Measurements from ENCODE around the gene TTC6. TPM values are rescaled to one million over a fixed set of nuclear protein-coding genes. Genes with fewer than 3 reads are reported as not detected.
"Not testable (repeated sequence)": the region's sequence is repeated elsewhere in the genome, so short reads cannot be mapped to it uniquely, and the experiment has no call there.

Gene TTC6
- total RNA-seq (2012; rRNA removed): under 0.01 TPM in 2 replicates

- peak within 1 kb of the TSS; percentile 71 for H3K4me3 ChIP-seq (ENCODE audit: low read length)
- H3K9ac ChIP-seq (ENCODE audit: low read depth, low read length): peak within 1 kb of the TSS; percentile 11
- peaks cover 2% of the 10 kb centered on the region for H3K9me3 ChIP-seq (replicated peaks; ENCODE audit: low read length)
- no peaks in the 10 kb centered on the region for H3K36me3 ChIP-seq (ENCODE audit: insufficient read depth, low read length)
- peaks cover 87% of the 10 kb centered on the region for H3K27me3 ChIP-seq (ENCODE audit: control insufficient read depth, insufficient read depth, low read length)
- H3K4me1 ChIP-seq (ENCODE audit: control insufficient read depth, insufficient read depth, low read length): peaks cover 13% of the 10 kb centered on the region
- peak within 1 kb of the TSS; percentile 97 for H3K4me2 ChIP-seq (ENCODE audit: low read length)
Measured at GRCh38 chr14:37594971-37595808, at the start of gene TTC6, which contains the start of gene FOXA1. TTC6 (plus strand) TSS chr14:37595629; CDS start chr14:37622065, 26,436 bp downstream. FOXA1 (minus strand) TSS chr14:37595249; CDS start chr14:37594972, 277 bp downstream.

- H3K9me3 ChIP-seq (replicated peaks; ENCODE audit: low read length): no peaks in the 10 kb centered on the region
- H3K36me3 ChIP-seq (ENCODE audit: insufficient read depth, low read length): no peaks in the 10 kb centered on the region
- no peaks in the 10 kb centered on the region for H3K27me3 ChIP-seq (ENCODE audit: control insufficient read depth, insufficient read depth, low read length)
- no peak overlapping the region for H3K4me3 ChIP-seq (ENCODE audit: low read length)
- H3K4me2 ChIP-seq (ENCODE audit: low read length): no peak overlapping the region
- no peak overlapping the region for H3K9ac ChIP-seq (ENCODE audit: low read depth, low read length)
- H3K4me1 ChIP-seq (ENCODE audit: control insufficient read depth, insufficient read depth, low read length): peaks cover 3% of the 10 kb centered on the region
Measured at GRCh38 chr14:37546621-37547447, 48.6 kb upstream of the TTC6 start.

- H3K27me3 ChIP-seq (ENCODE audit: control insufficient read depth, insufficient read depth, low read length): no peaks in the 10 kb centered on the region
- H3K4me3 ChIP-seq (ENCODE audit: low read length): no peak overlapping the region
- peak overlapping the region; percentile 13 for H3K4me2 ChIP-seq (ENCODE audit: low read length)
- no peaks in the 10 kb centered on the region for H3K9me3 ChIP-seq (replicated peaks; ENCODE audit: low read length)
- H3K9ac ChIP-seq (ENCODE audit: low read depth, low read length): no peak overlapping the region
- H3K4me1 ChIP-seq (ENCODE audit: control insufficient read depth, insufficient read depth, low read length): peaks cover 3% of the 10 kb centered on the region
- H3K36me3 ChIP-seq (ENCODE audit: insufficient read depth, low read length): no peaks in the 10 kb centered on the region
Measured at GRCh38 chr14:37550511-37550910, 44.9 kb upstream of the TTC6 start.

GRCh38 chr14:37551119-37551518 is 44.3 kb upstream of the TTC6 start:
- H3K4me1 ChIP-seq (ENCODE audit: control insufficient read depth, insufficient read depth, low read length): peaks cover 3% of the 10 kb centered on the region
- no peaks in the 10 kb centered on the region for H3K9me3 ChIP-seq (replicated peaks; ENCODE audit: low read length)
- no peaks in the 10 kb centered on the region for H3K27me3 ChIP-seq (ENCODE audit: control insufficient read depth, insufficient read depth, low read length)
- H3K9ac ChIP-seq (ENCODE audit: low read depth, low read length): no peak overlapping the region
- H3K36me3 ChIP-seq (ENCODE audit: insufficient read depth, low read length): no peaks in the 10 kb centered on the region
- H3K4me3 ChIP-seq (ENCODE audit: low read length): no peak overlapping the region
- no peak overlapping the region for H3K4me2 ChIP-seq (ENCODE audit: low read length)

GRCh38 chr14:37553935-37554550 is 41.4 kb upstream of the TTC6 start:
- Histone ChIP-seq H3K36me3 (ENCODE audit: insufficient read depth, low read length) (no peaks in the 10 kb centered on the region), H3K27me3 (ENCODE audit: control insufficient read depth, insufficient read depth, low read length) (no peaks in the 10 kb centered on the region), H3K4me2 (ENCODE audit: low read length) (no peak overlapping the region), H3K9me3 (replicated peaks; ENCODE audit: low read length) (no peaks in the 10 kb centered on the region), H3K9ac (ENCODE audit: low read depth, low read length) (no peak overlapping the region), H3K4me1 (ENCODE audit: control insufficient read depth, insufficient read depth, low read length) (peaks cover 3% of the 10 kb centered on the region), H3K4me3 (ENCODE audit: low read length) (no peak overlapping the region)

GRCh38 chr14:37555596-37555995 is 39.8 kb upstream of the TTC6 start:
- H3K4me1 ChIP-seq (ENCODE audit: control insufficient read depth, insufficient read depth, low read length); H3K4me3 ChIP-seq (ENCODE audit: low read length): not testable (repeated sequence)

GRCh38 chr14:37558740-37559139 is 36.7 kb upstream of the TTC6 start:
- Histone ChIP-seq H3K9me3 (replicated peaks; ENCODE audit: low read length) (no peaks in the 10 kb centered on the region), H3K36me3 (ENCODE audit: insufficient read depth, low read length) (no peaks in the 10 kb centered on the region), H3K4me3 (ENCODE audit: low read length) (no peak overlapping the region), H3K9ac (ENCODE audit: low read depth, low read length) (no peak overlapping the region), H3K27me3 (ENCODE audit: control insufficient read depth, insufficient read depth, low read length) (no peaks in the 10 kb centered on the region), H3K4me1 (ENCODE audit: control insufficient read depth, insufficient read depth, low read length) (no peaks in the 10 kb centered on the region), H3K4me2 (ENCODE audit: low read length) (no peak overlapping the region)

More at GRCh38 chr14:37555596-37555995, 39.8 kb upstream of the TTC6 start:
- H3K9me3 ChIP-seq (replicated peaks; ENCODE audit: low read length); H3K27me3 ChIP-seq (ENCODE audit: control insufficient read depth, insufficient read depth, low read length); H3K36me3 ChIP-seq (ENCODE audit: insufficient read depth, low read length); H3K9ac ChIP-seq (ENCODE audit: low read depth, low read length); H3K4me2 ChIP-seq (ENCODE audit: low read length): not testable (repeated sequence)

- Histone ChIP-seq H3K4me1 (ENCODE audit: control insufficient read depth, insufficient read depth, low read length) (no peaks in the 10 kb centered on the region), H3K9me3 (replicated peaks; ENCODE audit: low read length) (no peaks in the 10 kb centered on the region), H3K4me2 (ENCODE audit: low read length) (no peak overlapping the region), H3K9ac (ENCODE audit: low read depth, low read length) (no peak overlapping the region), H3K4me3 (ENCODE audit: low read length) (no peak overlapping the region), H3K27me3 (ENCODE audit: control insufficient read depth, insufficient read depth, low read length) (no peaks in the 10 kb centered on the region), H3K36me3 (ENCODE audit: insufficient read depth, low read length) (no peaks in the 10 kb centered on the region)
Measured at GRCh38 chr14:37559386-37559785, 36.0 kb upstream of the TTC6 start.

GRCh38 chr14:37563189-37563588 is 32.2 kb upstream of the TTC6 start:
- no peaks in the 10 kb centered on the region for H3K27me3 ChIP-seq (ENCODE audit: control insufficient read depth, insufficient read depth, low read length)
- H3K4me2 ChIP-seq (ENCODE audit: low read length): no peak overlapping the region
- no peaks in the 10 kb centered on the region for H3K4me1 ChIP-seq (ENCODE audit: control insufficient read depth, insufficient read depth, low read length)
- H3K4me3 ChIP-seq (ENCODE audit: low read length): no peak overlapping the region
- no peaks in the 10 kb centered on the region for H3K36me3 ChIP-seq (ENCODE audit: insufficient read depth, low read length)
- no peaks in the 10 kb centered on the region for H3K9me3 ChIP-seq (replicated peaks; ENCODE audit: low read length)
- H3K9ac ChIP-seq (ENCODE audit: low read depth, low read length): no peak overlapping the region

- Histone ChIP-seq H3K36me3 (ENCODE audit: insufficient read depth, low read length) (no peaks in the 10 kb centered on the region), H3K27me3 (ENCODE audit: control insufficient read depth, insufficient read depth, low read length) (no peaks in the 10 kb centered on the region), H3K9me3 (replicated peaks; ENCODE audit: low read length) (no peaks in the 10 kb centered on the region), H3K9ac (ENCODE audit: low read depth, low read length) (no peak overlapping the region), H3K4me2 (ENCODE audit: low read length) (no peak overlapping the region), H3K4me3 (ENCODE audit: low read length) (no peak overlapping the region), H3K4me1 (ENCODE audit: control insufficient read depth, insufficient read depth, low read length) (no peaks in the 10 kb centered on the region)
Measured at GRCh38 chr14:37565550-37565949, 29.9 kb upstream of the TTC6 start.

- H3K9ac ChIP-seq (ENCODE audit: low read depth, low read length): no peak overlapping the region
Measured at GRCh38 chr14:37566811-37567371, 28.5 kb upstream of the TTC6 start.

More at GRCh38 chr14:37566811-37567371, 28.5 kb upstream of the TTC6 start:
- no peak overlapping the region for H3K4me3 ChIP-seq (ENCODE audit: low read length)
- no peaks in the 10 kb centered on the region for H3K27me3 ChIP-seq (ENCODE audit: control insufficient read depth, insufficient read depth, low read length)
- H3K4me2 ChIP-seq (ENCODE audit: low read length): no peak overlapping the region
- H3K4me1 ChIP-seq (ENCODE audit: control insufficient read depth, insufficient read depth, low read length): no peaks in the 10 kb centered on the region
- H3K9me3 ChIP-seq (replicated peaks; ENCODE audit: low read length): no peaks in the 10 kb centered on the region
- no peaks in the 10 kb centered on the region for H3K36me3 ChIP-seq (ENCODE audit: insufficient read depth, low read length)

Measured in skeletal muscle satellite cell (primary cell).